Measurements from ENCODE around the gene AIG1. TPM values are rescaled to one million over a fixed set of nuclear protein-coding genes. Genes with fewer than 3 reads are reported as not detected.

Gene AIG1
- total RNA-seq, 1 donor from 2014 or later: 7.2 TPM

DNA sequence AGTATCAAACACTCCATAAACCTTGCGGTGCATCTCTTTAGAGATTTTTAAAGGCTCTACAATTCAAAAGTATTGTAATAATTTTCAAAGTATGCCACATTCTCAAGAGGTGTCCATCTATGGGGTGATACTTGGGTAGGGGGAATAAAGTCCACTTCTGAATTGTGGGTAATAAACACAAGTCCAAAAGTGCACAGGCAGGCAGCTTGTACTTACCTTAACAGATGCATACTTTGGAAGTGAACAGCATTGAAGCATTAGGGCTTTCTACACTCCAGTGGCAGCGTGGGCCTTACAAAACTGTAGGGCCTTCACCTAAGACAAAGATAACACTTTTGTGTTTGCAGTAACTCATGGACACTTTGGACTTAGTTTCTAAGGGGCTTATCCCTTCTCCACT is 58.6 kb downstream of the AIG1 start:
- Mint-ChIP-seq H3K4me3 (no peak overlapping the region), H3K27me3 (no peaks in the 10 kb centered on the region)
- CTCF ChIA-PET: interaction anchor here (0.7 kb wide), 1 partner anchor 22 kb away, joined by 3 read pairs; no protein-coding TSS in a partner anchor

DNA sequence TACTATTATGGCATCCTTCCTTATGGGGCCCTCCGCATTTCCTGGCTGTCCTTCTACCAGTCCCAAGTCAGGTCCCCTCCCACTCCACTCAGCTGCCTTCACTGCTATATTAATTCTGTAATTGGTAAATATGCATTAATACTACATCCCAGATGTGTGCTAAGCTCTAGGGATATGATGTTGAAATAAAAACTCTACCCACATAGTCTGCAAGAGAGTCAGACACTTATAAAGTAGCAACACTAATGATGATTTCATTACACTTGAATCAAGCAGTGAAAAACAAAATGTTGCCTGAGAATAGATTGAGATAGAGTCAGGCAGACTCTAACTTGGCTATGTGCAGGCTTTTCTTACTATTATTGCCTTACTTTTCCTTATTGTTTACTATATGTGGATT is 62.4 kb downstream of the AIG1 start:
- TF ChIP-seq, protein P1, sequence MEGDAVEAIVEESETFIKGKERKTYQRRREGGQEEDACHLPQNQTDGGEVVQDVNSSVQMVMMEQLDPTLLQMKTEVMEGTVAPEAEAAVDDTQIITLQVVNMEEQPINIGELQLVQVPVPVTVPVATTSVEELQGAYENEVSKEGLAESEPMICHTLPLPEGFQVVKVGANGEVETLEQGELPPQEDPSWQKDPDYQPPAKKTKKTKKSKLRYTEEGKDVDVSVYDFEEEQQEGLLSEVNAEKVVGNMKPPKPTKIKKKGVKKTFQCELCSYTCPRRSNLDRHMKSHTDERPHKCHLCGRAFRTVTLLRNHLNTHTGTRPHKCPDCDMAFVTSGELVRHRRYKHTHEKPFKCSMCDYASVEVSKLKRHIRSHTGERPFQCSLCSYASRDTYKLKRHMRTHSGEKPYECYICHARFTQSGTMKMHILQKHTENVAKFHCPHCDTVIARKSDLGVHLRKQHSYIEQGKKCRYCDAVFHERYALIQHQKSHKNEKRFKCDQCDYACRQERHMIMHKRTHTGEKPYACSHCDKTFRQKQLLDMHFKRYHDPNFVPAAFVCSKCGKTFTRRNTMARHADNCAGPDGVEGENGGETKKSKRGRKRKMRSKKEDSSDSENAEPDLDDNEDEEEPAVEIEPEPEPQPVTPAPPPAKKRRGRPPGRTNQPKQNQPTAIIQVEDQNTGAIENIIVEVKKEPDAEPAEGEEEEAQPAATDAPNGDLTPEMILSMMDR (IDR thresholded peaks at IDR 0.05): no peak
- H3K4me3 Mint-ChIP-seq: no peak overlapping the region
- H3K27ac Mint-ChIP-seq: no peak overlapping the region
- H3K27me3 Mint-ChIP-seq: no peaks in the 10 kb centered on the region
- no peaks in the 10 kb centered on the region for H3K4me1 Mint-ChIP-seq
- no peaks in the 10 kb centered on the region for H3K36me3 Mint-ChIP-seq (ENCODE audit: low read depth)
- peaks cover 5% of the 10 kb centered on the region for H3K9me3 Mint-ChIP-seq
- CTCF ChIA-PET: no interaction called here
- ATAC-seq (ENCODE audit: low read depth) (no peak), DNase-seq (no peak)
- intact Hi-C loops (cut with micrococcal nuclease): no loop called here
- POLR2A ChIA-PET: no interaction called here

More for the DNA sequence above, 58.6 kb downstream of the AIG1 start:
- Mint-ChIP-seq H3K4me1 (no peaks in the 10 kb centered on the region), H3K27ac (no peak overlapping the region), H3K36me3 (ENCODE audit: low read depth) (no peaks in the 10 kb centered on the region), H3K9me3 (peaks cover 5% of the 10 kb centered on the region)
- DNase-seq (no peak), ATAC-seq (ENCODE audit: low read depth) (no peak)
- TF ChIP-seq, protein P1 (IDR thresholded peaks at IDR 0.05): no peak
- intact Hi-C loops (cut with micrococcal nuclease): no loop called here
- POLR2A ChIA-PET: no interaction called here

DNA sequence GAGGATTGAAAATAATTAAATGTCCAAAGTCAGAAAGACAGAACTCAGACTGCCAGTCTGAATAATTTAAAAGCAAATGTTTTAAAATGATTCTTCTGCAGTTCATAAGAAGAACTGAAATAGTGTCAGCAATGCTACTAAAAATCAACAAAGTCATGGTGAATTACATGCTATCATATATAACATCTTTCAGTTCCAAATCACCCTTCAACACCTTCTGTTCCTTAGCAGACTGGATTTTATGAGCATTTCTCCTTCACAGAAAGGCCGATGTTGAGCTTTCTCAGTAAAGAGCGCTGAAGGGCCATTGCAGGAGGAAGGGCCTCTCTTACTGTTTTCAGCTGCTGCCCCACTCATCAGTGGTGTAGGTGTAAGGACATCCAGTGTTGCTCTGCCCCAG is 63.3 kb downstream of the AIG1 start:
- intact Hi-C loops (cut with micrococcal nuclease): no loop called here
- ATAC-seq (ENCODE audit: low read depth): no peak
- Mint-ChIP-seq H3K4me1 (no peaks in the 10 kb centered on the region), H3K4me3 (no peak overlapping the region), H3K9me3 (peaks cover 5% of the 10 kb centered on the region), H3K27ac (no peak overlapping the region), H3K27me3 (no peaks in the 10 kb centered on the region), H3K36me3 (ENCODE audit: low read depth) (no peaks in the 10 kb centered on the region)
- POLR2A ChIA-PET: no interaction called here
- CTCF ChIA-PET: no interaction called here
- no peak for DNase-seq
- TF ChIP-seq, protein P1 (IDR thresholded peaks at IDR 0.05): no peak

DNA sequence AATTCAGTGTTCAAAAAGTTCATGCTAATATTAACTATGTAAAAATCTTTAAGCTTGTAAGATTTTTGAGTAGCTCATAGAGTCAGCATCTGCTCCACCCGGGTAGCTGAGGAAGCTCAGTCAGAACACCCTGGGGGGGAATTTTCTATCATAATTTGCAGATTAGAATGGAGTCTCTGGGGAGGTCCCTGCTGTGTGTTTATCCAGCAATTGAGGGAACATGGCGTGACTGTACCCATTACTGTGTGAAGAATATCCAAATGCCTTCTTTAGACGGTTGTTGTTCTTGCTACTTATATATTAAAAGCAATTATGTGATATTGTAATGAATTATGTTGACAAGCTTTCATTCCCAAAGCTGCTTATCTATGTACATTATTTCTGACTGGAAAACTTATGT is 64.8 kb downstream of the AIG1 start:
- Mint-ChIP-seq H3K27me3 (no peaks in the 10 kb centered on the region), H3K4me1 (no peaks in the 10 kb centered on the region), H3K9me3 (peaks cover 5% of the 10 kb centered on the region), H3K27ac (no peak overlapping the region), H3K36me3 (ENCODE audit: low read depth) (peaks cover 1% of the 10 kb centered on the region), H3K4me3 (no peak overlapping the region)
- POLR2A ChIA-PET: interaction anchor here (0.6 kb wide), 1 partner anchor 1608 kb away, joined by 5 read pairs; no protein-coding TSS in a partner anchor
- intact Hi-C loops (cut with micrococcal nuclease): no loop called here
- DNase-seq (no peak), ATAC-seq (ENCODE audit: low read depth) (no peak)
- TF ChIP-seq, protein P1 (IDR thresholded peaks at IDR 0.05): no peak
- CTCF ChIA-PET: no interaction called here

DNA sequence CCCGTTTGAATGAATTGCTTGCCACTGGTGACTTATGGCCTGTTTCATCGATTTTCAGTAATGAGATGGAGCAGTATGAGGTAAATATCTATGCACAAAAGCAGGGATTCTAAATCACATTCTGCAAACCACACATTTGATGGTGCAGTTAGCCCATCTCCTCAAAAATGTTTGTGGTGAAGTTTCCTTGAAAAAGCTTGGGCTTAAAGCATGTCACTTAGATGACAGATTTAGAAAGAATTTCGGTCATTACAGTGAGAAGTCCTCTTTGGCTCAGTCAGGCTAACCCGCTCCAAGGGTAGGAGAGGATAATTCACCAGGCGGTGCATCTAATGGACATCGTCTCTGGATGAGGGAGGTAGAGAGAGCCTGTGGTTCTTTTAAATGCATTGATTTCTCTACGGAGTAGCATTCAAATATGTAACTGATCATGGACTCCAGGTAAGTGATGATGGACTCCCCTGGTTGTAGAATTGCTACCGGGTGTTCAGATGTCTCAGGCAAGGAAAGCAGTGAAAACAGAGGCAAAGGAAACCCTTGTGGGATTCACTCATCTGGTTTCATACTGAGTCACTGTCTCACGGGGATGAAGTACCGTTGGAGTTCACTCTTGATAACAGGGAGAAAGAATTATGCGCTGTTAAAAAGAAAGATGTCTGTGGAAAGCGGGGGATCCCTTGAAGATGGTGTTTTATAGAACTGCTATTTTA is 65.3 kb downstream of the AIG1 start:
- H3K4me3 Mint-ChIP-seq: no peak overlapping the region
- DNase-seq: no peak
- H3K9me3 Mint-ChIP-seq: peaks cover 5% of the 10 kb centered on the region
- ChIA-PET CTCF (no interaction called here), POLR2A (no interaction called here)
- H3K27me3 Mint-ChIP-seq: no peaks in the 10 kb centered on the region
- H3K4me1 Mint-ChIP-seq: no peaks in the 10 kb centered on the region
- peaks cover 5% of the 10 kb centered on the region for H3K36me3 Mint-ChIP-seq (ENCODE audit: low read depth)
- no peak overlapping the region for H3K27ac Mint-ChIP-seq
- TF ChIP-seq, protein P1 (IDR thresholded peaks at IDR 0.05): no peak
- ATAC-seq (ENCODE audit: low read depth): no peak
- intact Hi-C loops (cut with micrococcal nuclease): no loop called here

All from activated B cell treated with CpG ODN at 0.5 μM for 24 hours (primary cell).